NCI-H2081 treated with DMSO at 0.1 percent for 48 hours (cell line): ENCODE data around the gene TTLL3.

Experiments
- DNase-seq: peaks from one replicate; lab custom pipeline; 2025; lab: John Stamatoyannopoulos, UW

The TTLL3 gene

DNA sequence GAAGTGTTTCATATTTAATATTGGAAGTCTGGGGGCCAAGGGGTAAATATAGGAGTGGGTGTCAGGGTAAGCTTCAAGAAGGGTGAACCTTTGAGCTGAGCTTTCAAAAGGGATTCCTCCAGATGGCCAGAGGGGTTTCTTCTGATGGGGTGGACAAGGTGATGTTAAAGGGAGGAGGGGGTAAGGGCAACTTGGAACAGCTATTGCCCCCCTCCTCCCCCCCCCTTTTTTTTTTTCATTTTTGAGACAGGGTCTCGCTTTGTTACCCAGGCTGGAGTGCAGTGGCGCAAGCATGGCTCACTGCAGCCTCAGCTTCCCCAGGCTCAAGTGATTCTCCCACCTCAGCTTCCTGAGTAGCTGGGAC is 2.1 kb upstream of the TTLL3 start:
- DNase-seq: no peak

DNA sequence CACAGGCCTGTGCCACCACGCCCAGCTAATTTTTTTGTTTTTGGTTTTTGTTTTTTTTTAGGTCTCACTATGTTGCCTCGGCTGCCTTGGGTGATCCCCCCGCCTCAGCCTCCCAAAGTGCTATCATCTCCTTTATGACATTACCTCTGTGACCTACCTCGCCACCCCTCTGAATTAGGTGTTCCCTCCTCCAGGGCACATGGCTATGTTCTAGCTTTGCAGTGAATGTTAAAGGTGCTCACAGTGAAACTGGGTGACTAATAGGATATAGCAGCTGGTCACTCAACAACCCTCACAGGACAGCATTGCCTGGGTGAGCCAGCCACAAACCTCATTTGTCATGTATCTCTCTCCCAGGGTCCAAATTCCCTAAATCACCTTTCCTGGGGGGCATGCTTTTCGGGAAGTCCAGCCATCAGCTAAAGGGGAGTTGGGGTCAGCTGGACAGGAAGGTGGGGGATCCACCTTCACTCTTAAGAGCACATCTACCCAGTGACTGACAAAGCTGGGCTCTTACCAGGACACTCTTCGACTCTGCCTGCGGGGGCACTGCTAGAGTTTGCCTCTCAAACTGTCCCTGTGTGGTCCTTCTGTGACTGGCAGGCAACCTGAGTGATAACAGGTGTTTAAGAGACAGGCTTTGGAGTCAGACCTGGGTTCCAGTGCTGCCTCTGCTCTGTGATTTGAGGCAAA is 1.6 kb upstream of the TTLL3 start:
- no peak for DNase-seq

- no peak for DNase-seq
These were observed 835 bp upstream of the TTLL3 start for GRCh38 chr3:9809239-9809614.

- DNase-seq: no peak
These were observed 340 bp downstream of the TTLL3 start for GRCh38 chr3:9810433-9810770.

DNA sequence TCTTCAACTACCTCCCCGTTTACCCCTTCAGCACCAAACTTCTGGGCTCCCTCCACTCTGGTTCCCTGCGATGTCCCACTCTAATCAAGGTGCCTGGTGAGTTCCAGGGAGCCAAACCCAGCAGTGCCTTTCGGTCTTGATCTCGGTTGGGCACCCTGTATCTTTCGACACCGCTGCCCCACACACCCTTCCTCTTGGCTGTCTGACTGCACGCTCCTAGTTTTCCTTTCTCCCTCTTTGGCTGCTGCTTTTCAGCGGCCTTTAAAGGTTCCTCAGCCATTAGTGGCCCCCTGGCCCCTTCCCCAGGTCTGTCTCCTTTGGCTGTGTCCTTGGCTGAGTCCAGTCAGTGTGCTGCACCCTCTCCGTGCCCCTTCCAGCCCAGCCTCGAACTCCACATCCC is 784 bp downstream of the TTLL3 start:
- no peak for DNase-seq

GRCh38 chr3:9812870-9813483 is 2.9 kb downstream of the TTLL3 start:
- no peak for DNase-seq

DNA sequence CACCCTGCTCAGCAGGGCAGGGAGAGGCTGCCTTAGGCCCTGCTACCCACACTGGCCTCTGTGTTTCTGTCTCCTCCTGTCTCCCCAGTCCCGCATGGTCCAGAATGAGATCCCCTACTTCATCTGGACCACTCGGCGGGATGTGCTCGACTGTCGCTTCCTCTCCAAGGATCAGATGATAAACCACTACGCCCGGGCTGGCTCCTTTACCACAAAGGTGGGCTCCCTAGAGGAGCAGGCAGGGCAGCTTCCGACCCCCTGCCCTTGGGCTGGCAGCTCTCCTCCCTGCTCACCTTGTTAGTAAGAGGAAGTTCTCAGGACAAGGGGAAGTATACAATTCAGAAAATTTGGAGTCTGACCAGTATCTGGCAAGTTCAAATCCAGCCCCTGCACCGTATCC is 5.9 kb downstream of the TTLL3 start:
- DNase-seq: no peak

DNA sequence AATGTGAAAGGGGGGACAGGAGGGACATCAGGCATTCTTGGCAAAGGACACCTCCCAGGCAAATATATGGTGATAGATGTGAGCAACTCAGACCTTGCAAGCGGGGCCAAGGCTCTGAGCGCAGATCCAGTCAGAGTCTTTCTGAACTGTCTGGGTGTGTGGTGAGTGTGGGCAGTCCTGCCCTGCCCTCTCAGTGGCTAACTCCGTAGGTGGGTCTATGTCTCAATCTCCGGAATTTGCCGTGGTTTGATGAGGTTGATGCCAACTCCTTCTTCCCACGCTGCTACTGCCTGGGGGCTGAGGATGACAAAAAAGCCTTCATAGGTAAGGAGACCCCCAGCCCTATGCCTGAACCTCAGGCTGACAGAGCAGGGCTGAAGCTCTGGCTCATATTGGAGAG is 7.4 kb downstream of the TTLL3 start:
- DNase-seq: no peak

- no peak for DNase-seq
These were observed 8.7 kb downstream of the TTLL3 start for GRCh38 chr3:9818666-9819335.

DNA sequence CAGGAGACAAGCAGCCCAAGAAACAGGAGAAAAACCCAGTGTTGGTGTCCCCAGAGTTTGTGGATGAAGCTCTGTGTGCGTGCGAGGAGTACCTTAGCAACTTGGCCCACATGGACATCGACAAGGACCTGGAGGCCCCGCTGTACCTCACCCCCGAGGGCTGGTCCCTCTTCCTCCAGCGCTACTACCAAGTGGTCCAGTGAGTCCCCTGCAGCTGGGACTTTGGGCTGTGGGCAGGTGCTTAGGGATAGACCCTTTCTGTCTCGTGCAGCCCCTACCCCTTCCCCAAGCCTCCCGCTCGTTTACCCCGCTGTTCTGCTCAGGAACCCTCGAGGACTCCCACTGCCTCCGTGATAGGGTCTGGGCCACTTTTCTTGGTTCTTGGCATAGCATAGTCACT is 10.5 kb downstream of the TTLL3 start:
- no peak for DNase-seq

GRCh38 chr3:9820946-9821345 is 10.9 kb downstream of the TTLL3 start:
- no peak for DNase-seq

- no peak for DNase-seq
These were observed 15.5 kb downstream of the TTLL3 start for GRCh38 chr3:9825451-9826040.

GRCh38 chr3:9826815-9827573 is 16.9 kb downstream of the TTLL3 start:
- DNase-seq: no peak

- no peak for DNase-seq
These were observed 19.0 kb downstream of the TTLL3 start for GRCh38 chr3:9828801-9829755.

DNA sequence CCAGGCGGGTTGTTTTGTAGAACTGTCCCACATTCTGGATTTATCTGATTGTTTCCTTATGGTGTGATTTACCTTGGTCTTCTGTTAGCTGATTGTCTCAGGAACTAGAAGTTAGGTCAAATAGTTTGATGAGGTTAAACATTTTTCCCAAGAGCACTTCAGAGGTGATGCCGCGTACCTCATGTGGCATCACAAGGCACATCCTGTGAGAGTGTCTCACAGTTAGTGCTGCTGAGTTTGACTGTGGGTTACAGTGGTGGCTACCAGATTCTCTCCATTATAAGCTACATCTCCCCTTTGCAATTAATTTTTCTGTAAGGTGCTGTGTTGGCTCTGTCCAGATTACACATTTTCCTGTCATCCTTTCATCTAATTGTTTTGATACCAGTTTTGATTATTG is 21.2 kb downstream of the TTLL3 start:
- DNase-seq: no peak

- DNase-seq: no peak
These were observed 23.0 kb downstream of the TTLL3 start for GRCh38 chr3:9833078-9833477.

DNA sequence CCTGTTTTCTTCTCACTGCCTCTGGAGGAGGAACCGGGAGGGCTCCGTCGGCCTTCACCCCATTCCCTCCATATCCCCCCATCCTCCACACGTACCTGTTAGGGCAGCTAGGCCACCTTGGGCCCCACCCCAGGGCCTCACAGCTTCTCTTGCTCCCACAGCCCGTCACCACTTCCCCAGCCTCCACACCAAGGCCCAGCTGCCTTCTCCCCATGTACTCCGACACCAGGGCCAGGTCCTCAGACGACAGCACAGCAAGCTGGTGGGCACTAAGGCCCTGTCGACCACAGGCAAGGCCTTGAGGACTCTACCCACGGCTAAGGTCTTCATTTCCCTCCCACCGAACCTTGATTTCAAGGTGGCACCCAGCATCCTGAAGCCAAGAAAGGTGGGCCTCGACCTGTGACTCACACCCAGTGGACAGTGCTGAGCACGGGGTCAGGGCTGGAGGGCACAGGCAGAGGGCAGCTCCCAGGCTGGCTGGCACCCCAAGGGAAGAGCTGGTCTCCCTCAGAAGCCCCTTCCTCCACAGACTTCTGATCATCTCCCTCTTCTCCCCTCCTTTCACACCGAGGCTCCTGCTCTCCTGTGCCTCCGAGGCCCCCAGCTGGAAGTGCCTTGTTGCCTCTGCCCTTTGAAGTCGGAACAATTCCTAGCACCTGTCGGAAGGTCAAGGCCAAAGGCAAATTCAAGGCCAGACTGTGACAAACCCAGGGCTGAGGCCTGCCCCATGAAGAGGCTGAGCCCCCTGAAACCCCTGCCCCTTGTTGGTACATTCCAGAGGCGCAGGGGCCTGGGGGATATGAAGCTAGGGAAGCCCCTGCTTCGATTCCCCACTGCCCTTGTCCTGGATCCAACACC is 24.7 kb downstream of the TTLL3 start:
- no peak for DNase-seq

DNA sequence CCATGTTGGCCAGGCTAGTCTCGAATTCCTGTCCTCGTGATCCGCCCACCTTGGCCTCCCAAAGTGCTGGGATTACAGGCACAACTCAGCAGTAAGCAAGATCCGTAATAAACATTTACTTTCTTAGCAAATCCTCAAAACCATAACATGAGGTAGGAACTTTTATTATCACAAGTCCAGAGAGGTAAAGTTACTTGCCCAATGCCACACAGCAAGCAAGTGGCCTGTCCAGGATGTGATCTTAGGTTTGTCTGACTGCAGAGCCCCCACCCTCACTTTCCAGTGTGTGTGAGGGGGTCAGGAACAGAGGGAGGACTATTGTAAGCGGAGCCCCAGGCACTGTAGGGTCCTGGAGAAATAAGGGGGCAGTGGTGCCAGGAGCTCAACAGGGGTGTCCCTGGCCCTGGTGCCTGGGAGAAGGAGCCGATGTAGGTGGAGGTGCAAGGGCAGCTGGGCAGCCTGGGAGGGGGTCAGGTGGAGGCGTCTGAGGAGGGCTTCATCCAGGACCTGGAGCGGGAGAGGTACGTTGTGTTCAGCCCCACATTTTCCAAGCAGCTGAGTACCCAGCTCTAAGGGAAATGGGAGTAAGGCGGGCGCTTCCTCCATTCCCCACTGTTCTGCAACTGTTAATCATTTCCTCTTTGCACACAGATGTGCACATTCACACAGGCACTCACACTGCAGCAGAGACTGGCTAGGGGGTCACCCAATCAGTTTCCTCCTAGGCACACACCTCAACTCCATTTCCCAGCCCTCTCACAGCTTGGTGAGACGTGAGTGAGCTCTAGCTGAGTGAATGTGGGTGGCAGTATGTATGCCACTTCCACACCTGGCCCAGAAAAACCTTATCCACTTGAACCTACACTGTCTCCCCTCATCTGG is 27.9 kb downstream of the TTLL3 start:
- no peak for DNase-seq

DNA sequence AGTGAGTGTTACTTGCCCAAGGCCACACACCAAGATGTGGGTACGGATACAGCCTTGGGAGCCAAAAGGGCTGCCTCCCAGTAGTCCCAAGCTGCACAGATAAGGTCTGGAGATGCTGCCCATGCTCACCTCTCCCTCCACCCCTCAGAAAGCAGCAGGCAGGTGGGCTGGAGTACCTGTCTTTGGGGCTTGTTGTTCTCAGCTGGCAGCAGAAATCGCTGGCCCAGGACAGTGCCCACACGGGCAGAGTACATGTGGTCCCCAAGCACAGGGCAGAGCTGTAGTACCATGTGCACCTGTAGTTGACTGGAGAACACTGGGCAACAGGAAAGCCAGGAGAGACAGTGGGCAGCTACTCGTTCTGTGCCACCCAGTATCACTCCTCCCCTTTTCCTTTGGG is 28.8 kb downstream of the TTLL3 start:
- DNase-seq: no peak

DNA sequence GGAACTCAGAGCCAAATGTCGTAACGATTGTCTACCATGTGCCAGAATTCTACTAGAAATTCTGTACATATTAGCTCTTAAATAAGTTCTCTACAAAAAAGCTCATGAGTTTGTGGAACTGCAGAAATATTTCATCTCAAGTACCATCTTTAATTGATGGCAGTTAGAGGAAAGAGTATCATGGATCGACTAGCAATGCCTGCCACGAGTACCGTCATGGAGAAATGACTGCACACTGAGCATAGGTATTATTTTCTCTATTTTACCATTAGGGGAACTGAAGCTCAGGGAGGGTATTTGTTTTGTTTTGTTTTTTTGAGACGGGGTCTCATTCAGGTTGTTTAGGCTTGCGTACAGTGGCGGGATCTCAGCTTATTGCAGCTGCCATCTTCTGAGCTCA is 31.0 kb downstream of the TTLL3 start:
- DNase-seq: no peak
